WTC11 (cell line): ENCODE results near the gene ALDH5A1.

Source experiments
- ARID4B ChIP-seq: sonication (generic); formaldehyde crosslinking; IDR thresholded peaks from 2 replicates; pipeline ENCODE4 v1.8.0; 2023; ENCODE audit warnings: missing genetic modification reagents, mild to moderate bottlenecking, borderline replicate concordance
- CTCF ChIP-seq: fragments of 200-600 bp; IDR thresholded peaks from 2 replicates; pipeline ENCODE4 v1.8.0; 2022; ENCODE audit warnings: antibody characterized with exemption
- E2F1 ChIP-seq: sonication (generic); formaldehyde crosslinking; IDR thresholded peaks from 2 replicates; pipeline ENCODE4 v1.8.0; 2022; ENCODE audit warnings: mild to moderate bottlenecking, missing genetic modification reagents
- E2F5 ChIP-seq: sonication (generic); formaldehyde crosslinking; IDR thresholded peaks from 2 replicates; pipeline ENCODE4 v1.8.1; 2022; ENCODE audit warnings: mild to moderate bottlenecking, moderate library complexity, missing genetic modification reagents
- HMGXB4 ChIP-seq: sonication (generic); formaldehyde crosslinking; IDR thresholded peaks from 2 replicates; pipeline ENCODE4 v1.8.1; 2023; ENCODE audit warnings: mild to moderate bottlenecking, moderate library complexity, missing genetic modification reagents
- MLX ChIP-seq: sonication (generic); formaldehyde crosslinking; IDR thresholded peaks from 2 replicates; pipeline ENCODE4 v1.8.1; 2023; ENCODE audit warnings: mild to moderate bottlenecking, missing genetic modification reagents, moderate library complexity
- ZNF121 ChIP-seq: sonication (generic); formaldehyde crosslinking; IDR thresholded peaks from 2 replicates; pipeline ENCODE4 v1.8.0; 2023; ENCODE audit warnings: missing genetic modification reagents

- no peak for TF ChIP-seq ZNF121 (CRISPR knock-in tag)
- TF ChIP-seq E2F5 (CRISPR knock-in tag), result no peak
- TF ChIP-seq ARID4B (CRISPR knock-in tag), result no peak
- TF ChIP-seq HMGXB4, result no peak
- no peak for TF ChIP-seq MLX (CRISPR knock-in tag)
- TF ChIP-seq E2F1, result no peak
- no peak for TF ChIP-seq CTCF
These were observed 70.4 kb downstream of the ALDH5A1 start for GRCh38 chr6:24565196-24565595.
